GM21825 (cell line): Measurements from ENCODE around the gene RBFOX1.

Experiments
- ATAC-seq: cut with Tn5 transposase; IDR thresholded peaks from one replicate; pipeline ENCODE4 v1.9.1; 2021; ENCODE audit warnings: mild to moderate bottlenecking, moderate library complexity; ENCODE audit not compliant: unreplicated experiment

Gene RBFOX1

GRCh38 chr16:7332611-7333010, at the start of gene RBFOX1:
RBFOX1 (plus strand) TSS chr16:7332845.
- ATAC-seq: no peak

- no peak for ATAC-seq
These were observed 47.9 kb upstream of the RBFOX1 start for GRCh38 chr16:7284780-7285179.

DNA sequence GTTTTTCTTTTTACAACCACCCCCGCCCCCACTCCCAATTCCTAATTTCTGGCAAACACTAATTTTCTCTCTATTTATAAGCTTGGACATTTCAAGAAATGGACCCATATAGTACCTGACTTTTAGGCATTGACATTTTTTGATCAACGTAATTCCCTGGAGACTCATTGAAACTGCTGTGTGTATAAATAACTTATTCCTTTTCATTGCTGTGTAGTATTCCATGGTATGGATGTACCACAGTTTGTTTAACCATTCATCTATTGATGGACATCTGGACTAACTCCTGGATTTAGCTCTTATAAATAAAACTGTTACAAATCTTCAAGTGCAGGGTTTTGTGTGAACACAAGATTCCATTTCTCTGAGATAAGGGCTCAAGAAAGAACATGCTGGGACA, 47.1 kb upstream of the RBFOX1 start:
- ATAC-seq: no peak

DNA sequence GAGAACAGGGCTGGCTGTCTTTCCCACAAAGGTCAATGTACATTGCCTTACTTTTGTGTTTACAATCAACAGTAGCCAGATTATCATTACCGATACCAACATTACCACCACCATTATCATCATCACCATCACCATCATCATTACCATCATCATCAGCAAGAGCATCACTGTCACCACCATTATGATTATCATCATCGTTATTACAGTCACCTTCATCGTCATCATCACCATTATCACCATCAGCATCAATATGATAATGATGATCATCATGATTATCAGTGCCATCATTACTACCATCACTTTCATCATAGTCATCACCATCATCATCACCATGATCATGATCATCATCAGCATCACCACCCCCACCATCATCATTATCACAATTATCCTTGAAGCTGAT, 43.3 kb upstream of the RBFOX1 start:
- ATAC-seq: no peak

GRCh38 chr16:7290682-7291081, 42.0 kb upstream of the RBFOX1 start:
- ATAC-seq: no peak

- no peak for ATAC-seq
These were observed 38.6 kb upstream of the RBFOX1 start for GRCh38 chr16:7294020-7294419.

DNA sequence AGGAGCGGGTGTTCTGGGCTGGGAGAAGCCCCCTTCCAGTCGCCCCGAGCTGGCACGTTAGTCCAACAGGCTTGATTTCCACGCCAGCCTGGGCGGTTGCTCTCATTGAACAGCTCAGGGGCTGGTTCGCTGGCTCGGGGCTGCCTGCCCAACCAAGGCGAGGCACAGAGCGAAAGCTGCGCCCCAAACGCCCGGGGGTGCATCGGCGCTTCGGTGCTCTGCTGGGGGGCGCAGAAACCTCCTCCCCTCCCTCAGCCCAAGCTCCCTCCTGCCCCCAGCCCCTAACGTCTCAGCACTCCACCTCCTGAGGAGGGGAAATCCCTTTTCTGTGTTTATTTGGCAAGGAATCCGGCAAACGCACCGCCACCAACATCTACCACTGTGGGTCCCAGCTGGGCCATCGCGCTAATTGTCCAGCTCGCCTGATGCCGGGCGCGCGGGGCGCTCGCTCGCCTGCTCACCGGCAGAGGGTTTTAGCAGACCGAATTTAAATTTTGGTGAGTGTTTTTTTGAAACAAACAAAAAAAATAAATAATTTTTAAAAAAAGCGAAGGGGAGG, 29.5 kb upstream of the RBFOX1 start:
- no peak for ATAC-seq

DNA sequence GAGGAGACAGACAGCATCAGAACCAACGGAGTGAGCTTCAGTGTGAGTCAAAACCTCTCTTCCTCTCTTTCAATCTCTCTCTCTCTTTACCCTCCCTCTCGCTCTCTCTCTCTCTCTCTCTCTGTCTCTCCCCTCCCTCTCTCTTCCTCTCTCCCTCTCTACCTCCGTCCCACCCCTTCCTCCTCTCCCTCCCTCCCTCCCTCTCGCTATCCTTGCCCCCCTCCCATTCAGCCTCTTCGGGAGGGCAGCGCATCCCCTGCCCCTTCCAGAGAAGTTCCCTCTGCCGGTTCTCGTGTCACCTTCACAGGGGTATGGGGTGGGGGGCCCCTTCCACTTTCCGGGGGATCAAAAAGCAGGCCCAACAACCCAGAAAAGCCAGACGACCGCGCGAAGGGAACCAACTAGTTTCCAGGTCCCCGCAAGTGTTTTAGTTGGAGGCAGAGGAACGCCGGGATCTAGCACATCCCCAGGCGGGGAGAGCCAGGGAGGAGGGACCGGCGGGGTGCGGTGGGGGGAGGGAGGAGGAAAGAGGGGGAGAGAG, 28.9 kb upstream of the RBFOX1 start:
- ATAC-seq: no peak

DNA sequence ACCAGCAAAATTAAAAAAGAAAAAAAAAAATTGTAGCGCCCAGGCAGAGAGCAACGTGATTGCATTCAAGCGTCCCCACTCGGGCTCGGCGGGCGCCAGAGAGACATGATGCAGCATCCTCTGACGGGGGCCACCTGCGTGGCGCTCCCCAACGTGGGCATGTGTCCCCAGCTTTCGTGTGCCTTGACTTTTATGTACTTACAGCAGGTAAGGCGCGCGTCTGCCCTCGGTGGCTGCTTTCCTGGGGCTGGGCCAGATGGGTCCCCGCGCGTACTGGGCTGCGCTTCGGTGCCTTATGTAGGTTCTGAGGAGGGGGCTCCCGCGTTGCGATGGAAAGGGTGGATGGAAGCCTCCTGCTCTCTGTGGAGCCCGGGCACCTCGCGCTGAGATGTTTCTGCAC, 28.4 kb upstream of the RBFOX1 start:
- ATAC-seq: no peak

DNA sequence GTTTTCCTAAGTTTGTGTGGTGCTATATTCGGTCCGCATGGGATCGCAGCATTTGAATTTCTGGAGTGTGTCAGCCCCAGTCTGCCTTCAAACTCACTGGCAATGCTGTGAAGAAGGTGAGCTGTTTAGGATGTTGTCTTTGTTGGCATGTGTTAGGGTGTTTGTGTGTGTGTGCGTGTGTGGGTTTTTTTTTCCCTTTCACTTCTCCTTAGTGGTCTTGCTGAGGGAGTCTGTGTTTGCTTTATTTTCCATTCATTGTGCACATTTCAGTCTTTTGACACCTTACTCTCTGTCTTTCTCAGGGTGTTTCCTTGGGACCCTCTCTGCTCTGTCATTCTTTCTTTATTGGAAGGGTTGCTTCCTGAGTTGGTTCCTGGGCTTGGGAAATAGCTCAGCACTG, 27.7 kb upstream of the RBFOX1 start:
- no peak for ATAC-seq

DNA sequence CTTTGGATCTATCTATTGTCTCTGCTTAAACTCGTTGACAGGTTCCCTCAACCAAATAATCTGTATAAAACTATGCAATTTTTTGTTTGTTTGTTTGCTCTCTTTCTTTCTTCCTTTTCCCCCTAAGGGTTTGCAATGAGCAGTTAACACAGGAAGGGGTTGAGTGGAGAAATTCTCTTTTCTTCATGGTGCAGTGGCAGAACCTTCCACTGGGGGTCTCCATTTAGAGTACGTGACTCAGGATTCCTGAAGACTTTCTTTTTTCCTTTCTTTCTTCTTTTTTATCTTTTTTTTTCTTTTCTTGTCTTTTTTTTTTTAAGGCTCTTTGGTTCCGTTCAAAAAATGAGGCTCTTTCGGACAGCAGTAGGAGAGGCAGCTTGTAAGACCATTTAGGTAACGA, 19.5 kb upstream of the RBFOX1 start:
- ATAC-seq: no peak

- ATAC-seq: no peak
These were observed 18.5 kb upstream of the RBFOX1 start for GRCh38 chr16:7314163-7314562.

- ATAC-seq: no peak
These were observed 16.8 kb upstream of the RBFOX1 start for GRCh38 chr16:7315813-7316212.

DNA sequence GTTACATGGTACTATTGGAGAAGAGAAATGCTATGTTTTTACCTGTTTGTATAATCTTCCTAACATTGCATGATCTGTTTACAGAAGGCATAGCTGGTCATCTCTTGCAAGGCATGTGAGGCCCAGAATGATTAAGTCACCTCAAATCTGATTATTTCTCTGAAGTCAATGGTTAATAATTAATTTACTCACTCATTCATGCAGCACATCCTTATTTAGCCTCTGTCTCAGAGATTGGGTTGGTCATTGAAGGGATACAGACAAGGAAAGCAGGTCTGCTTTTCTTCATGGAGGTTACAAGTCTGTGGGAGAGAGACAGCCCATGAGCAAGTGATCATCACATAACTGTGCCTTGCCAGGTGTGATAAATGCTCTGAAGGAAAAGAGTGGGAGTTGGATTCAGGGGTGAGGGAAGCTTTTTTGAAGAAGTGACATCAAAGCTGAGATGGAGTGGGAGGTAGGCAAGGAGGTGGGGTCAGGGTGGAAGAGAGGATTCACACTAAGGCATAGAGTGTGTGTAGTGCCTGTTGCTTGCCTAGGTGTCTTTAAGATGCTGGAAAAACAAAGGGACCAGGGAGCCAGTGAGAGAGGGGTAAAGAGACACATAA, 16.3 kb upstream of the RBFOX1 start:
- no peak for ATAC-seq

DNA sequence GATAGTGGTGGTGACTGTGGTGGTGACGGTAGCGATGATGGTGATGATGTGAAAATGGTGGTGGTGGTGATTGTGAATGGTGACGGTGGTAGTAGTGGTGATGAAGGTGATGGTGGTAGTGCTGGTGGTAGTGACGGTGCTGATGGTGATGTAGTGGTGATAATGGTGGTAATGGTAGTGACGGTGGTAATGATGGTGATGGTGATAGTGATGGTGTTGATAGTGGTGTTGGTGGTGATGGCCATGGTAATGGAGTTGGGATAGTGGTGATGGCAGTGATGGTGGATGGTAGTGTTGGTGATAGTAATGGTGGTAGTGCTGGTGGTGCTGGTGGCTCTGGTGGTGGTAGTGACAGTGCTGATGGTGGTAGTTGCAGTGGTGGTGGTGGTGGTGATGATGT, 14.7 kb upstream of the RBFOX1 start:
- ATAC-seq: no peak

GRCh38 chr16:7318686-7319085, 14.0 kb upstream of the RBFOX1 start:
- ATAC-seq: no peak

DNA sequence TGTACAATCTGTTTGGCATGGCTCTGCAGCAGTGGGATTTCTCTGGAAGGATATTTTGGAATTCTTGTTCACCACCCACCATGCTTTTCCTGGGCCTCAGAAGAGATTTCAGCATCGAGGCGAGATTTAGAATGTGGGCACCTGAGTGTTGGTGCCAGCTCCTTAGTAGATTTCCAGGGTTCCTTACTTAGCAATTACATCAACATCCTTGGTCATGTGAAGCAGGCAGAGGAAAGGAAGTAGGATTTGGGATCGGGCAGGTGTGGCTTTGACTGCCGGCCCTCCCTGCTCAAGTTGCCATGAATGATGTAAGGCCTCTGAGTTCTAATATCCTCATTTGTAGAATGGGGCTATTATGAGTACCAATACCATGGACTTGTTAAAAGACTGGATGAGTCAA, 13.1 kb upstream of the RBFOX1 start:
- ATAC-seq: no peak

- ATAC-seq: no peak
These were observed 11.0 kb upstream of the RBFOX1 start for GRCh38 chr16:7321661-7322060.

DNA sequence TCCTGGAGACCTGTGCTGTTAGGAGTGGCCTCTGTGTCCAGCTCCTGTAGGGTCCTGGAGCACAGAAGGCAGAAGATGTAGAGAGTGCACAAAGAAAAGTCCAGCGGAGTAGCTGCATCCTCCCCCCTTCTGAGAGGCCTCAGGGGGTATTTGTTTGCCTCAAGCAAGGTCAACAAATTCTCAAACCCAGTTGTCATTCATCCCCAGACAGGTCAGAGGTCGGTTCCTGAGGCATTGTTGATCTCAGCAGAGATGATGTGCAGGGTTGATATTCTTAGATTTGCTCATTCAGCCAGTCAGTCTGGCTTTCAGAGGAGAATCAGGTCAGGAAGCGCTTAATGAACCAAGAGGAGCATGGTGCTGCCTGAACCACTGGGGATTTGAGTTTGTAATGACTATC, 8.3 kb upstream of the RBFOX1 start:
- no peak for ATAC-seq

GRCh38 chr16:7325834-7326233, 6.8 kb upstream of the RBFOX1 start:
- no peak for ATAC-seq

- ATAC-seq: no peak
These were observed 1.9 kb upstream of the RBFOX1 start for GRCh38 chr16:7330709-7331108.

- ATAC-seq: no peak
These were observed 648 bp upstream of the RBFOX1 start for GRCh38 chr16:7331997-7332396.

DNA sequence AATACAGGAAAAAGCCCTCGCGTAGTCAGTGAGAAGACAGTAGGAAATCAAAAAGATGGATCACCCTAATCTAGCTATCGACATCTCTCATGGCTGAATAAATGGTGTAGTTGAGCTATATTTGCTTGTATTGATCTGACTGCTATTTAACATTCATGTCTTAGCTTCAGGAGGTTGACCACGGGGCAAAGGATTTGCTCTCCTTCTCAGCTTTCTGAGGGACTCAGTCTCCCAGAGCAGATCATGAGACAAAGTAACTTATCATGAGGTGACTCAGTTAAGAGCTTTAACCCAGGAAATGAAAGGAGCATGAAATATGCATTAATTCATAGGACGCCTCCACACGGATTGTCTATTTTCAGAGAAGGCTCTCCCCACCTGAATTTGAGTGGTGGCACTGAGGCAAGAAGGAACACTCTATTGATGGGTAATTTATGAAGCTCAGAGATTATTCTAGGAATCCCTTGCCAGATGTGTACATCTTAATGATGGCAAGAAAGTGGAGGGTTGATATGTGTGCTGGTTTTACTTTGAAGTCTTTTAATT, 608 bp downstream of the RBFOX1 start:
- ATAC-seq: no peak
